Breast epithelium (tissue), 4 donors: ENCODE data around the gene JKAMP. TPM values are rescaled to one million over a fixed set of nuclear protein-coding genes. Genes with fewer than 3 reads are reported as not detected.

Experiments used
- DNase-seq, 2 donors: peaks; one replicate each; pipeline ENCODE4 v3.0.0-alpha.2; 2019; ENCODE audit warnings: low spot score in 2 of 2
- H3K27ac ChIP-seq, 2 donors: fragments of 200-600 bp; sonication (generic) in 1 of 2; one replicate each; pipeline ENCODE4 v1.5.1; 2016 to 2019; ENCODE audit warnings: mild to moderate bottlenecking in 1 of 2
- H3K27me3 ChIP-seq, 2 donors: fragments of 200-600 bp; sonication (generic) in 1 of 2; one replicate each; pipeline versions ENCODE4 v1.5.1 to v1.6.0; 2017 to 2019; ENCODE audit warnings: control low read depth in 1 of 2, mild to moderate bottlenecking in 1 of 2
- H3K36me3 ChIP-seq: fragments of 200-600 bp; one replicate; pipeline ENCODE4 v1.5.1; 2019
- H3K4me1 ChIP-seq, 2 donors: fragments of 200-600 bp; sonication (generic); one replicate each; pipeline ENCODE4 v1.5.1; 2016 to 2019; ENCODE audit warnings: control low read depth in 1 of 2
- H3K4me3 ChIP-seq, 3 donors: fragments of 200-600 bp; sonication (generic); 1 replicate in 2 of 3; 2 replicates in 1 of 3; pipeline ENCODE4 v1.5.1; 2016 to 2019; ENCODE audit warnings: mild to moderate bottlenecking in 3 of 3, moderate library complexity in 2 of 3
- H3K9me3 ChIP-seq, 2 donors: fragments of 200-600 bp; sonication (generic) in 1 of 2; one replicate each; pipeline ENCODE4 v1.5.1; 2016 to 2019; ENCODE audit warnings: control low read depth in 1 of 2
- CTCF ChIP-seq, 3 donors: fragments of 450-650 bp; IDR thresholded peaks; one replicate each; pipeline ENCODE4 v1.5.1; 2016 to 2017; ENCODE audit warnings: antibody characterized with exemption in 3 of 3, mild to moderate bottlenecking in 3 of 3, moderate library complexity in 3 of 3
- POLR2A ChIP-seq: fragments of 450-650 bp; IDR thresholded peaks from one replicate; pipeline ENCODE4 v1.6.1; 2016; ENCODE audit warnings: antibody characterized with exemption, mild to moderate bottlenecking, moderate library complexity
- POLR2AphosphoS5 ChIP-seq, 3 donors: sonication (generic); formaldehyde crosslinking; IDR thresholded peaks; one replicate each; pipeline ENCODE4 v1.6.1; 2017; ENCODE audit warnings: antibody characterized with exemption in 3 of 3
- intact Hi-C: fragments of 100-400 bp; cut with DNase I; formaldehyde crosslinking; loops from one replicate; pipeline ENCODE4 v1.15.1; 2023; ENCODE audit warnings: low total_unique reads
- total RNA-seq, 3 donors: library from RNA; depleted of rRNA; stranded (reverse); fragments of >200 nt; gene quantifications; one replicate each; pipeline ENCODE4 v1.1.0, GENCODE V29; 2016

Gene JKAMP
- total RNA-seq, 3 donors from 2014 or later = 53.4 to 74.8 (median 64.8) TPM

GRCh38 chr14:59543873-59544272 lies 59.6 kb downstream of the JKAMP start:
- Histone ChIP-seq H3K4me1 (no peaks in the 10 kb centered on the region), H3K9me3 (no peaks in the 10 kb centered on the region), H3K4me3 (no peak overlapping the region), H3K27me3 (no peaks in the 10 kb centered on the region), H3K27ac (no peak overlapping the region), H3K36me3 (no peaks in the 10 kb centered on the region)
- TF ChIP-seq POLR2A (no peak), POLR2AphosphoS5 (IDR thresholded peaks at IDR 0.05) (no peak), CTCF (IDR thresholded peaks at IDR 0.05) (no peak)
- intact Hi-C loops = no loop called here
- DNase-seq = no peak

- H3K9me3 ChIP-seq = no peaks in the 10 kb centered on the region
- H3K4me1 ChIP-seq = no peaks in the 10 kb centered on the region
- no peak for DNase-seq
- intact Hi-C loops = no loop called here
- H3K27ac ChIP-seq = no peak overlapping the region
- H3K27me3 ChIP-seq = no peaks in the 10 kb centered on the region
- H3K4me3 ChIP-seq = no peak overlapping the region
- TF ChIP-seq CTCF (IDR thresholded peaks at IDR 0.05) = no peak
- no peak for TF ChIP-seq POLR2A
- no peak for TF ChIP-seq POLR2AphosphoS5 (IDR thresholded peaks at IDR 0.05)
- no peaks in the 10 kb centered on the region for H3K36me3 ChIP-seq
Measured at GRCh38 chr14:59547310-59547709, 63.0 kb downstream of the JKAMP start.

Other genes with a start within 250 kb of the JKAMP start
- gene GPR135, start 19.1 kb upstream of the JKAMP start, total RNA-seq = 1 to 10 TPM; 4.4 to 5.9 (median 5.1) TPM
- 10 to 100 TPM; 56.5 to 74.4 (median 70.9) TPM for gene L3HYPDH, start 109 bp upstream of the JKAMP start, total RNA-seq
- under 1 TPM in 1 of 3 donors, not detected in 2; 0.33 TPM for gene CCDC175, start 92.3 kb downstream of the JKAMP start, total RNA-seq